PC-3 (cell line): ENCODE measurements around the gene ARPIN. TPM values are rescaled to one million over a fixed set of nuclear protein-coding genes. Genes with fewer than 3 reads are reported as not detected.

ENCODE experiments used
- ATAC-seq: fragments of 200-7000 bp; cut with Tn5 transposase; 2 replicates; pipeline ENCODE4 v1.9.1; 2020; ENCODE audit warnings: mild to moderate bottlenecking, moderate library complexity
- BruUV-seq: library from RNA; stranded (reverse); fragments of 400-500 nt; replicated peaks from 2 replicates; lab custom pipeline; 2021; lab: Mats Ljungman, UMichigan
- CTCF ChIA-PET: fragments of 300-600 bp; sonication (Branson Sonifier 250); formaldehyde crosslinking; loops from one replicate; lab custom pipeline; 2022; ENCODE audit warnings: antibody characterized with exemption; lab: Charles Lee
- POLR2A ChIA-PET: fragments of 300-600 bp; sonication (Branson Sonifier 250); formaldehyde crosslinking; loops from one replicate; lab custom pipeline; 2022; ENCODE audit warnings: antibody characterized with exemption; ENCODE audit not compliant: unreplicated experiment; lab: Charles Lee
- DNase-seq: peaks from one replicate; pipeline ENCODE4 v3.0.0-alpha.2; 2015
- H2AFZ ChIP-seq: fragments of 300-600 bp; sonication (generic); 2 replicates; pipeline ENCODE4 v1.6.0; 2016; ENCODE audit warnings: antibody characterized with exemption, low read length
- H3F3A ChIP-seq: fragments of 300-600 bp; sonication (generic); one replicate; pipeline ENCODE4 v1.6.0; 2017; ENCODE audit warnings: antibody characterized with exemption, low read length, control low read depth, mild to moderate bottlenecking; ENCODE audit not compliant: unreplicated experiment
- H3K27ac ChIP-seq: fragments of 300-600 bp; sonication (generic); 2 replicates; pipeline ENCODE4 v1.5.1; 2016; ENCODE audit warnings: mild to moderate bottlenecking, low read length
- H3K27me3 ChIP-seq: fragments of 300-600 bp; sonication (generic); 2 replicates; pipeline ENCODE4 v1.6.1; 2016; ENCODE audit warnings: low read length, mixed read lengths
- H3K36me3 ChIP-seq: fragments of 300-600 bp; sonication (generic); 2 replicates; pipeline ENCODE4 v1.6.1; 2016; ENCODE audit warnings: low read depth, mixed run types, low read length, mixed read lengths
- H3K4me1 ChIP-seq: fragments of 300-600 bp; sonication (generic); 2 replicates; pipeline ENCODE4 v1.5.1; 2016; ENCODE audit warnings: low read length; ENCODE audit not compliant: insufficient read depth
- H3K4me2 ChIP-seq: fragments of 300-600 bp; sonication (generic); 2 replicates; pipeline ENCODE4 v1.6.0; 2016; ENCODE audit warnings: low read length
- H3K4me3 ChIP-seq: fragments of 300-600 bp; sonication (generic); 2 replicates; pipeline ENCODE4 v1.5.1; 2016; ENCODE audit warnings: mild to moderate bottlenecking, low read length, mixed read lengths
- H3K79me2 ChIP-seq: fragments of 300-600 bp; sonication (generic); 2 replicates; pipeline ENCODE4 v1.6.1; 2017; ENCODE audit warnings: low read length, mixed read lengths
- H3K9ac ChIP-seq: fragments of 300-600 bp; sonication (generic); 2 replicates; pipeline ENCODE4 v1.6.0; 2016; ENCODE audit warnings: mild to moderate bottlenecking, low read length
- H3K9me2 ChIP-seq: fragments of 300-600 bp; sonication (generic); replicated peaks from 2 replicates; pipeline ENCODE4 v1.6.1; 2016; ENCODE audit warnings: mixed run types, low read length, mixed read lengths
- H3K9me3 ChIP-seq: fragments of 300-600 bp; sonication (generic); 2 replicates; pipeline ENCODE4 v1.6.1; 2016; ENCODE audit warnings: low read length, mixed read lengths
- H4K20me1 ChIP-seq: fragments of 300-600 bp; sonication (generic); 2 replicates; pipeline ENCODE4 v1.6.1; 2016; ENCODE audit warnings: low read length, mixed read lengths
- EZH2 ChIP-seq: fragments of 300-600 bp; sonication (generic); IDR thresholded peaks from one replicate; pipeline ENCODE4 v1.6.1; 2017; ENCODE audit warnings: antibody characterized with exemption, mild to moderate bottlenecking, low read length; ENCODE audit not compliant: unreplicated experiment
- EZH2phosphoT487 ChIP-seq: fragments of 300-600 bp; sonication (generic); IDR thresholded peaks from 2 replicates; pipeline ENCODE4 v1.6.1; 2018; ENCODE audit warnings: mild to moderate bottlenecking, antibody characterized with exemption, low read length, borderline replicate concordance
- intact Hi-C: fragments of 100-400 bp; cut with micrococcal nuclease; formaldehyde crosslinking; loops from 2 replicates; pipeline ENCODE4 v1.9.0; 2023
- total RNA-seq: library from RNA; depleted of rRNA; stranded (reverse); fragments of >200 nt; gene quantifications from 2 replicates; pipeline ENCODE4 v1.2.3, GENCODE V29; 2014
- TF ChIP-seq, protein P1 (sequence below): fragments of 300-600 bp; sonication (generic); conservative IDR thresholded peaks from 2 replicates; pipeline ENCODE4 v1.5.1; 2017; ENCODE audit warnings: antibody characterized with exemption, low read depth, mild to moderate bottlenecking, low read length

The ARPIN gene
- total RNA-seq, 1 experiment from 2014 or later, result 8.0 TPM

DNA sequence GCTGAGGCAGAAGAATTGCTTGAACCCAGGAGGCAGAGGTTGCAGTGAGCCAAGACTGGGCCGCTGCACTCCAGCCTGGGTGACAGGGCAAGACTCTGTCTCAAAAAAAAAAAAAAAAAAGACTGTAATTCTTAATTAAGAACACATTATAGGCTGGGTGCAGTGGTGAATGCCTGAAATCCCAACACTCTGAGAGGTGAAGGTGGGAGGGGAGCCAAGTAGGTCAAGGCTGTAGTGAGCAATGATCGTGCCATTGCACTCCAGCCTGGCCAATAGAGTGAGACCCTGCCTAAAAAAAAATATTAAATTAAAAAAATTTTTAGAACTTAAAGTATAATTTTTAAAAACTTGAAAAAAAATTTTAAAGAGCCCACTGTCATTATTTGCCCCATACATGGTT, 13.4 kb upstream of the ARPIN start:
- TF ChIP-seq, protein P1, sequence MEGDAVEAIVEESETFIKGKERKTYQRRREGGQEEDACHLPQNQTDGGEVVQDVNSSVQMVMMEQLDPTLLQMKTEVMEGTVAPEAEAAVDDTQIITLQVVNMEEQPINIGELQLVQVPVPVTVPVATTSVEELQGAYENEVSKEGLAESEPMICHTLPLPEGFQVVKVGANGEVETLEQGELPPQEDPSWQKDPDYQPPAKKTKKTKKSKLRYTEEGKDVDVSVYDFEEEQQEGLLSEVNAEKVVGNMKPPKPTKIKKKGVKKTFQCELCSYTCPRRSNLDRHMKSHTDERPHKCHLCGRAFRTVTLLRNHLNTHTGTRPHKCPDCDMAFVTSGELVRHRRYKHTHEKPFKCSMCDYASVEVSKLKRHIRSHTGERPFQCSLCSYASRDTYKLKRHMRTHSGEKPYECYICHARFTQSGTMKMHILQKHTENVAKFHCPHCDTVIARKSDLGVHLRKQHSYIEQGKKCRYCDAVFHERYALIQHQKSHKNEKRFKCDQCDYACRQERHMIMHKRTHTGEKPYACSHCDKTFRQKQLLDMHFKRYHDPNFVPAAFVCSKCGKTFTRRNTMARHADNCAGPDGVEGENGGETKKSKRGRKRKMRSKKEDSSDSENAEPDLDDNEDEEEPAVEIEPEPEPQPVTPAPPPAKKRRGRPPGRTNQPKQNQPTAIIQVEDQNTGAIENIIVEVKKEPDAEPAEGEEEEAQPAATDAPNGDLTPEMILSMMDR, result no peak
- TF ChIP-seq EZH2 (no peak), EZH2phosphoT487 (no peak)
- H3F3A ChIP-seq, result no peaks in the 10 kb centered on the region
- no peaks in the 10 kb centered on the region for H3K79me2 ChIP-seq
- H3K27me3 ChIP-seq, result no peaks in the 10 kb centered on the region
- H3K36me3 ChIP-seq, result no peaks in the 10 kb centered on the region
- no peak overlapping the region for H3K4me2 ChIP-seq
- no peaks in the 10 kb centered on the region for H4K20me1 ChIP-seq
- ChIA-PET CTCF (no interaction called here), POLR2A (no interaction called here)
- no peak overlapping the region for H3K27ac ChIP-seq
- no TSS peak for BruUV-seq
- no peaks in the 10 kb centered on the region for H3K9me3 ChIP-seq
- H3K4me3 ChIP-seq, result no peak overlapping the region
- intact Hi-C loops, result no loop called here
- H2AFZ ChIP-seq, result no peak overlapping the region
- no peaks in the 10 kb centered on the region for H3K9me2 ChIP-seq
- DNase-seq, result no peak
- ATAC-seq, result no peak
- no peak overlapping the region for H3K9ac ChIP-seq
- no peaks in the 10 kb centered on the region for H3K4me1 ChIP-seq

DNA sequence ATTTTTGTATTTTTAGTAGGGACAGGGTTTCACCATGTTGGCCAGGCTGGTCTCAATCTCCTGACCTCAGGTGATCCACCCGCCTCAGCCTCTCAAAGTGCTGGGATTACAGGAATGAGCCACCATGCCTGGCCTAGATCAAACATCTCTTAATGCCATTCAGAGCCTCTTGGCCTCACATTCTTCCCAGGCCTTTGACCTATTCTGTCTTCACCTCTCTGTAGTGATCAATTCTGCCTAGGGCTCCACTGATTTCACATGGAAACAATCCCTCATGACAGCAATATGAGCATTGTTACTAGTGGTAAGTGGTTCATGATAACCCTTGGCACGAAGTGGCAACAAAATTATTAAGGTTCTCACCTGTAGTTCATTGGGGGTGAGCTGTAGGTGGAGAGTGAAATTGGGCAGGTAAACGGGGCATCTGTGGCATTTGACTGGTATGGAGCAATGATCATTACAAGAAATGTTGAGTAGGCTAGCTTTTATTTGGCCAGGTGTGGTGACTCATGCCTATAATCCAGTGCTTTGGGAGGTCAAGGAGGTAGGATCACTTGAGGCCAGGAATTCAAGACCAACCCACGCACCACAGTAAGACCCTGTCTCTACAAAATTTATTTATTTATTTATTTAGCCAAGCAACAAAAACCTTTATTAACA, 4.8 kb upstream of the ARPIN start:
- Histone ChIP-seq H3K79me2 (no peaks in the 10 kb centered on the region), H3K9me2 (no peaks in the 10 kb centered on the region), H3K27me3 (no peaks in the 10 kb centered on the region), H4K20me1 (no peaks in the 10 kb centered on the region), H3K4me2 (peak overlapping the region; percentile 41), H3K36me3 (no peaks in the 10 kb centered on the region), H3K4me3 (0 out of 2 replicates have a peak overlapping the region, but pooled peaks have one; percentile 7), H2AFZ (no peak overlapping the region), H3K9ac (no peak overlapping the region), H3K4me1 (peaks cover 22% of the 10 kb centered on the region), H3F3A (no peaks in the 10 kb centered on the region), H3K27ac (peak overlapping the region; percentile 55), H3K9me3 (no peaks in the 10 kb centered on the region)
- intact Hi-C loops, result no loop called here
- TF ChIP-seq EZH2phosphoT487, result no peak
- TF ChIP-seq, protein P1, result no peak
- no peak for TF ChIP-seq EZH2
- ChIA-PET CTCF (interaction anchor here (0.5 kb wide), 1 partner anchor 97 kb away, joined by 5 read pairs; no protein-coding TSS in a partner anchor), POLR2A (no interaction called here)
- DNase-seq (peak; percentile 80), ATAC-seq (peak; percentile 74)
- BruUV-seq, result no TSS peak

DNA sequence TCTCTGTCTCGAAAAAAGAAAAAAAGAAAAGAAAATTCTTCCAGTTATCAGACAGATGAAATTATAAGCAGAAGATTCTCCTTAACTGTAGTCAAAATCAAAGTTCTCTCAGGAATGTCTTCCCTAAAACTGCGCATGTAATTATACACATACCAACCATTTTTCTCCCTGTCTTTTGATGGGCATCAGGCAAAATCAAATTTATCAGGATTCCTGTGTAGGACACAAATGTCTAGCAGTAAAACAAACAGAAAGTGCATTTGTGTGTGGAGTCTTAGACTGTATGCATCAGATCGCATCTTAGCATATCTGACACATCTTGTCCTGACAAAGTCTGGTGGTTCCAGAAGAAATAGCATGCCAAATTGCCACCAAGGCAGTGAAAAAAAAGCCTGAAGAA, 3.9 kb upstream of the ARPIN start:
- Histone ChIP-seq H3K4me3 (no peak overlapping the region), H3K9me3 (no peaks in the 10 kb centered on the region), H3K27ac (no peak overlapping the region), H3F3A (no peaks in the 10 kb centered on the region), H3K4me2 (no peak overlapping the region), H3K9ac (no peak overlapping the region), H4K20me1 (no peaks in the 10 kb centered on the region), H3K36me3 (no peaks in the 10 kb centered on the region), H3K79me2 (no peaks in the 10 kb centered on the region), H2AFZ (no peak overlapping the region), H3K9me2 (no peaks in the 10 kb centered on the region), H3K27me3 (no peaks in the 10 kb centered on the region), H3K4me1 (peaks cover 26% of the 10 kb centered on the region)
- no TSS peak for BruUV-seq
- ATAC-seq (no peak), DNase-seq (no peak)
- CTCF ChIA-PET, result no interaction called here
- TF ChIP-seq EZH2phosphoT487 (no peak), EZH2 (no peak)
- TF ChIP-seq, protein P1, result no peak
- intact Hi-C loops, result no loop called here
- POLR2A ChIA-PET, result no interaction called here
